Heart left ventricle (tissue), 13 donors: ENCODE data around the gene PAPOLB.

Experiments used
- CTCF ChIP-seq, 12 donors: fragments of 200-600 bp; sonication (generic) in 4 of 12; IDR thresholded peaks; one replicate each; pipeline versions ENCODE4 v1.5.0 to v1.8.0; 2018 to 2022; ENCODE audit warnings: antibody characterized with exemption in 12 of 12, mild to moderate bottlenecking in 5 of 12
- POLR2A ChIP-seq, 2 donors: fragments of 450-650 bp; IDR thresholded peaks; one replicate each; pipeline ENCODE4 v1.6.1; 2017; ENCODE audit warnings: antibody characterized with exemption in 2 of 2, mild to moderate bottlenecking in 2 of 2, moderate library complexity in 2 of 2
- donor health status: ischemic (EF 13 %, LVEDD 7.1; RV severe dilation, severe dysfunction).
- donor health status: DM: no; HTN: yes; CAD: no.
- donor health status: DM: no; HTN: no; CAD: no.
- donor health status: ischemic (EF 25% LVEDD 6.9; RV normal size, moderate dysfunction).
- donor health status: ischemic (EF 25% LVEDD 5.7; RV mildly dilated, moderate dysfunction).
- donor health status: ischemic (EF 35%, LVEDD 5.7; RV mildly dilated, moderate dysfunction).
- donor health status: nonischemic (EF 11% LVEDD 7.7; RV severe dilation, severe dysfunction).
- donor health status: DM: yes; HTN: yes; CAD: no.
- donor health status: PGD.
- donor health status: ischemic (EF 29% LVEDD 5.4; RV normal size, mild dysfunction).
- donor health status: nonischemic (EF 23%, LVEDD 6.1; RV moderate dilation, normal function).

GRCh38 chr7:4815609-4816418, 46.0 kb downstream of the PAPOLB start:
- TF ChIP-seq CTCF (IDR thresholded peaks at IDR 0.05), result no peak
- TF ChIP-seq POLR2A (IDR thresholded peaks at IDR 0.05), result no peak
